HG02885 (cell line): ENCODE data around the gene HERPUD2.

Experiments
- ATAC-seq: cut with Tn5 transposase; IDR thresholded peaks from one replicate; pipeline ENCODE4 v1.9.1; 2021; ENCODE audit warnings: mild to moderate bottlenecking; ENCODE audit not compliant: unreplicated experiment, poor library complexity

HERPUD2 gene, protein sequence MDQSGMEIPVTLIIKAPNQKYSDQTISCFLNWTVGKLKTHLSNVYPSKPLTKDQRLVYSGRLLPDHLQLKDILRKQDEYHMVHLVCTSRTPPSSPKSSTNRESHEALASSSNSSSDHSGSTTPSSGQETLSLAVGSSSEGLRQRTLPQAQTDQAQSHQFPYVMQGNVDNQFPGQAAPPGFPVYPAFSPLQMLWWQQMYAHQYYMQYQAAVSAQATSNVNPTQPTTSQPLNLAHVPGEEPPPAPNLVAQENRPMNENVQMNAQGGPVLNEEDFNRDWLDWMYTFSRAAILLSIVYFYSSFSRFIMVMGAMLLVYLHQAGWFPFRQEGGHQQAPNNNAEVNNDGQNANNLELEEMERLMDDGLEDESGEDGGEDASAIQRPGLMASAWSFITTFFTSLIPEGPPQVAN

GRCh38 chr7:35694784-35695472, at the start of gene HERPUD2:
TSS of gene HERPUD2 (minus strand) at chr7:35695135. CDS start at chr7:35694330, 805 bp downstream.
- ATAC-seq: peak; percentile 85

DNA sequence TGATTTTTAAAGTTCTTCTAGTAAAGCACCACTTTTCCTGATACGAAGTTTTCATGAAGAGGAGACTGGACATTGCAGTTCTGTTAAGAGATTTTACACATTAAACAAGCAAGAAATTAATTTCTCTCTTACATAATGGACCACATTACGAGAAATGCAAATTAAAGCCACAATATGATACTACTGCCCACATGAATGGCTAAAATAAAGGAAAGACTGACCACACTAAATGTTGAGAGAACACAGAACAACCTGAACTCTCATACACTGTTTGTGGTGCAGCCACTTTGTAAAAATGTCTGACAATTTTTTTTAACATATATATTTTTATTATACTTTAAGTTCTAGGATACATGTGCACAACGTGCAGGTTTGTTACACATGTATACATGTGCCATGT, 44.0 kb upstream of the HERPUD2 start:
- ATAC-seq: peak; percentile 67

DNA sequence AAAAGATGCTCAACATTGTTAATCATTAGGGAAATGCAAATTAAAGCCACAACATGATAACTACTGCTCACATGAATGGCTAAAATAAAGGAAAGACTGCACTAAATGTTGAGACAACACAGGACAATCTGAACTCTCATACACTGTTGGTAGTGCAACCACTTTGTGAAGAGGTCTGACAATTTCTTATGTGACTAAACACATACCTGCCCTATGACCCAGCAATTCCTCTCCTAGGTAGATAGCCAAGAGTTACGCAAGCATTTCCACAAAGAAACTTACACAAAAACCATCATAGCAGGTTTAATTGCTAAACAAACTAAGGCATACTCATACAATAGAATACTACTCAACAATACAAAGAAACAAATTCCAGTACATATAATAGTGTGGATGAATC, 41.8 kb upstream of the HERPUD2 start:
- ATAC-seq: no peak

GRCh38 chr7:35735396-35735795, 40.5 kb upstream of the HERPUD2 start:
- no peak for ATAC-seq

- ATAC-seq: no peak
Observed at GRCh38 chr7:35734001-35734483, 39.1 kb upstream of the HERPUD2 start.

DNA sequence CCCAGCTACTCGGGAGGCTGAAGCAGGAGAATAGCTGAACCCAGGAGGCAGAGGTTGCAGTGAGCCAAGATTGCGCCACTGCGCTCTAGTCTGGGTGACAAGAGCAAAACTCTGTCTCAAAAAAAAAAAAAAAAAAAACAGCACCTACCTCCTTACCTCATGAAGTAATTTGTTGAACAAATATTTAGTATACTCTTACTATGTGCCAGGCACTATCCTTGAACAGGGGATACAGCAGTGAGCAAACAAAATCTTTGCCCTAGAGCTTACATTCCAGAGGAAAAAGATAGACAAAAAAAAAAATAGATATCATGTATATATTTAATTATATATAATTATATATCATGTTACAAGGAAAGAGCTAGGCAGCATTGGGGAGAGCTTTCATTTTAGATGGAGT, 36.4 kb upstream of the HERPUD2 start:
- ATAC-seq: no peak

DNA sequence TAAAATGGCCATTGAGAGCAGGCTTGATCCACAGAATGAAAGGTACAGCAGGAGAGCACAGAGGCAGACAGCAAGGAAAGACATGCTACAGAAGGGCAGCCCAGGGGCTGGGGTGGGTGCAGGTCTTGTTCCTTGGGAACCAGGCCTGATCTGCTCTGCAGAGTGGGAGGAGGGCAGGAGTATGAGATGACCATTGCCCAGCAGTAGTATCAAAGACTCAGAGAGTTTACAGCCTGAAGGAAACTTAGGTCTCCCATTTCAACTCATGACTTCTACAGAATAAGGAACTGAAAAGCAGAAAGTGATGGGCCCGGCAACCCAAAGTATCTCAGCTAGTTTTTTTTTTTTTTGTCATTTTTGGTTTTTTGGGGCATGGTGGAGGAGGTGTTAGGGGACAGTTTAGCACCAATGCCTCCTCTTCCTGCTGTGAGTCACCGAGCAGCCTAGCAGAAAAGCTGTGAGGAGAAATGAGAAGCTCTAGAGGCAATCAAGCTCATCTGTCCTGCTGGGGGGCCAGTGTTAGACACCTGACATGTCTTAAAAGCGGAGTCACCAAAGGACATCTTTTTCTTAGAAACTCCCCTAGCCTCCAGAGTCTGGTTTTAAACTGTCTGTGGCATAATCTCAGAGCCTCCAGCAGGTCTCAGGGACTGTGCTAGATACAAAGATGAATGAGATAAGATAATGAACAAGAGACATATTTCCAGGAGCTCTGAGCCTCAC, 34.3 kb upstream of the HERPUD2 start:
- peak; percentile 58 for ATAC-seq

GRCh38 chr7:35728412-35729060, 33.6 kb upstream of the HERPUD2 start:
- ATAC-seq: no peak

DNA sequence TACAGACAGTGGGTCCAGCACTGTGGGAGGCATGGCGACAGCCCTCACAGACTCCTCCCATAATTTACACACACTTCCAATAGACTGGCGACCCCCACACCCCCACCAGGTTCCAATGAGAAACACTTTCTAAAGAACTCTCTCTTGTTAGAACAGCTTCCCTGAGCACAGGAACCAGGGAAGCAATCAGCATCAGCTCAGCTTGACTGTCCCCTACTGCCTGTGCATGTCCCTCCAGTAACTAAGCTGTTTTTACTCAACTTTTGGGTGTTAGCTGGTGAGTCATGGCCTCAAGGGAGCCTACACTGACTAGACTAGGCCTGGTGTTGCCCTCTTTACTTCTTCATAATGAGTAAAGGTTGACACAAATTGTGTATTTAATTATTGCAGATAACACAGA, 32.6 kb upstream of the HERPUD2 start:
- ATAC-seq: peak; percentile 15

GRCh38 chr7:35726654-35727053, 31.7 kb upstream of the HERPUD2 start:
- no peak for ATAC-seq

- peak; percentile 48 for ATAC-seq
Observed at GRCh38 chr7:35725280-35725680, 30.3 kb upstream of the HERPUD2 start.

DNA sequence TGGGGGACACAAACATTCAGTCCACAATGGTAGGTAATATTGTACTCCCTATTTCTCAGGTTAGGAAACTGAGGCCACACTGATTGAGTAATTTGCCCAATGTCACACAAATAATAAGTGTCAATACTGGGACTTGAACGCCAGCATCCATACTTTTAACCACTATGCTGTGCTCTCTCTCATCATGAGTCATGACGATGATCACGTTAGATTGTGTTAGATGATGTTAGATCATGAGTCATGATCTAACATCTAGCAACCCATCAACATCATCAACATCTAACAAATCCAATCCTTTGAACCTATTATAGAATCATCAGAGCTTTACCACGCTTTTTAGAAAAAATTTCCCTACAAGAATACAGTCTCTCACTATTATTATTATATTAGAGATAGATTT, 28.1 kb upstream of the HERPUD2 start:
- no peak for ATAC-seq

DNA sequence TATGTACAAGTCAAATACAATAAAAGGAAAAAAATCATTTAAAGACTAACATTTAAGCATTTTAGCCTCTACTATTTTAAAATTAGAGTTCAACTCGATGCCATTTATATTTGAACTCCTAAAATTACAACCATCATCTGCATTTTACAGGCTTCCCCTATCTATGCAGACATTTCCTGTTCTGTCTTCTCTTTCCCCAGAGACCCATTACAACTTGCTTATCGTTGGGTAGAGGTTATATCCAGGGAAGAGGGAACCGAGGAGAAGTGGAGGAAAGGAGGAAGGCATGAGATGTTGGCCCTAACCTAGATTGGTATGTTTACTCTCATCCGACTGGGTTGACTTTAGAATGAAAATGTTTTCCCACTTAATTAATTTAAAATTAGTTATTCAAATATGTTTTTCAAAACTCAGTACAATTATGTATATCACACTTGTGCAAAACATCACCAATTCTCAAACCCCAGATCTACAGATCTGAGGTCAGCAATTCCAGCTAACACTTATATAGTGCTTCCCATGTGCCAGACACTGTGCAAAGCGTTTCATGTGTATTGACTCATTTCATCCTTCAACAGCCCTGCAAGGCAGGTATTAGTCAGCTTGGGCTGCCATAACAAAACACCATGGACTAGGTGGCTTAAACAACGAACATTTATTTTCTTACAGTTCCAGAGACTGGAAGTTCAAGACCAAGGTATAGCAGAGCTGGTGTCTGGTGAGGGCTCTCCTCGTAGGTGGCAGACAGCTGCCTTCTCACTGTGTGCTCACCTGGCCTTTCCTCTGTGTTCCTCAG, 27.3 kb upstream of the HERPUD2 start:
- peak; percentile 31 for ATAC-seq

DNA sequence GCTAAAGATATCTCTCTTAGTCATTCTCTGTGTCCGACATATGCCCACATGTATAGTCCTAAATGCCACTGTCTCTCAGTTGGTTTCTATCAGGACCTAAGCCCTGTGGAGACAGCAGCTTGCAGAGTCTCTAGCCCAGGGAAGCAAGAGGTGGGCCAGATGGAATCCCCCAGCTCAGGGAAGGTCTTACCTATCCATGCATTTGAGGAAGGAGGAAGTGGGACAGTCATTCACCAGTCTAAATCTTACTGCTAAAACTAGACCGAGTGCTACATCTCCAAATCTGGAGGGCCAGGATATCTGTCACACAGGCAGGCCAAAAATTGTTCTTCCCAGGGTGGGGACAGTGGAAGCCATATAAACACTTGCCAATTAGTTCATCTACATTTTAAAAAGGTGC, 26.4 kb upstream of the HERPUD2 start:
- ATAC-seq: no peak

DNA sequence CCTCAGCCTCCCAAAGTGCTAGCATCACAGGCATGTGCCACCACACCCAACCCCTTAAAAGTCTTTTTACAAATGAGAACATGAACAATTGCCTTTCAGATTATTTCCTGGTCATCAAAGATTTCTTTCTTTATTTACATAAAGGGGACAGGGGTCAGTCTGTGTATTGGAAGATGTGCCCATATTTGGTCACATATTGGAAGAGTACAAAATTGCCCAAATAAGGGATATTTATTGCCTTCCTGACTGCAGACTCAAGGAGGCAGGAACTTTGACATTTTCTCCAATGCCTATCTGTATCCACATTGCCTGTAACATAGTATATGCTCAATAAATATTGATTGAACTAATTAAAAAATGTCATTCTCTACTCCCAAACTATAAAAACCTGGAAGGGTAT, 25.9 kb upstream of the HERPUD2 start:
- ATAC-seq: no peak

DNA sequence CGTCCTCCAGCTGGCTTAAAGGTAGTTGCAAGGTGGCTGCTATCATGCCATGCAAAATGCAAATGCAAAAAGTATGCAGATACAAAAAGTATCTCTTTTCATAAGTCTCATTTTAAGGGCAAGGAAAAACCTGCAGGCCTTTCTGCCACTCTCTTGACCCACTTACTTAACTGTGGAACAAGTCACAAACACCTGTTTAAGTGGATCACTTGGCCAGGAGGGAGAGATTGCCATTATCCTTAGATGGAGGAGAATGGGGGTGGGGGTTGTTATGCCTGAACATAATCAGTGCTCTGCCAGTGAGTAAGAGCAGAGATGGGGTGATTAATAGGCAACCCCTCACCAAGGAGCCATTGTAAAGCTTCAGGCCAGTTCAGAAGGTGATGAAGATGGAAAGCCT, 25.1 kb upstream of the HERPUD2 start:
- ATAC-seq: no peak

- ATAC-seq: no peak
Observed at GRCh38 chr7:35718047-35718446, 23.1 kb upstream of the HERPUD2 start.

DNA sequence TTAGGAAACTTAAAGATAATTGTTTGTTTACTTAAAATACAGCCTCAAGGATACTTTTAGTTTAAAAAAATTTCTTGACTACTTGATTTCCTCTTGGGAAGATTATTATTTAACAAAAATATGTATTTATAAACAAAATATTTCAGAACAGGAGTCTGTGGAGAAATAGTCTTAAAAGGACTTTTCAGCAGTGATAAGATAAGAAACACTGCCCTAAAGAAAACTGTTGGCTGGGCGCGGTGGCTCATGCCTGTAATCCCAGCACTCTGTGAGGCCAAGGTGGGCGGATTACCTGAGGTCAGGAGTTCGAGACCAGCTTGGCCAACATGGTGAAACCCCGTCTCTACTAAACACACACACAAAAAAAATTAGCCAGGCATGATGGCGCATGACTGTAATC, 22.6 kb upstream of the HERPUD2 start:
- no peak for ATAC-seq

DNA sequence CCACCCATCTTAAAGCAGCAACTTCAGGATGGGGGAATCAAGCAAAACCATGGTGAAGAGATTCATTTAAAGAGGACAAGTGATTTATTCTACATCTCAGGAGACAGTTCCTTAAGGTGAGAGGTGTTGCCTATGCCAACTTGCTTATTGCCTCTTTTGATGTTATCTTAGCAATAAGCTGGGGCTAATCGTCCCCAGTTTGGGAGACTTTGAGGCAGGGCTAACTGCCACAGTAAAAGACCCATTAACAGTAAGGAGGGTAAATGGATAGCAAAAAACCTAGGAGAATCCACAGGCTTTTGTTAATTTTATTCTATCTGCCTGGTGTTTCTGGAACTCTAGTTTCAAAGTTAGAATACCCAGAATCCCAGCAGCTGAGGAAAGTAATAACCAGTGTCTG, 22.1 kb upstream of the HERPUD2 start:
- ATAC-seq: no peak
